Tibial nerve (tissue), 4 donors: ENCODE results near the gene TTC23L.
"Not testable (repeated sequence)": the region's sequence is repeated elsewhere in the genome, so short reads cannot be mapped to it uniquely, and the experiment has no call there.

Source experiments
- CTCF ChIP-seq, 5 experiments: fragments of 200-600 bp in 3 of 5; fragments of 450-650 bp in 2 of 5; sonication (generic) in 3 of 5; IDR thresholded peaks; one replicate each; pipeline ENCODE4 v1.5.1; 2016 to 2019; ENCODE audit warnings: antibody characterized with exemption in 5 of 5, mild to moderate bottlenecking in 3 of 5, moderate library complexity in 2 of 5
- EP300 ChIP-seq, 2 donors: sonication (generic); formaldehyde crosslinking; IDR thresholded peaks; one replicate each; pipeline ENCODE4 v1.6.1; 2017; ENCODE audit warnings: antibody characterized with exemption in 2 of 2, mild to moderate bottlenecking in 1 of 2

GRCh38 chr5:34830827-34831226 lies 8.1 kb upstream of the TTC23L start:
- TF ChIP-seq CTCF, EP300 (IDR thresholded peaks at IDR 0.05): not testable (repeated sequence)
